Stimulated activated CD8-positive, alpha-beta memory T cell treated with anti-CD3 and anti-CD28 coated beads, Interleukin-15, amount 100 ng/mL, for 4 hours (primary cell): Measurements from ENCODE around the gene NTM.

Experiments
- DNase-seq, 2 donors: peaks; one replicate each; pipeline ENCODE4 v3.0.0-alpha.2; 2020; ENCODE audit warnings: low read depth in 2 of 2

Gene NTM

DNA sequence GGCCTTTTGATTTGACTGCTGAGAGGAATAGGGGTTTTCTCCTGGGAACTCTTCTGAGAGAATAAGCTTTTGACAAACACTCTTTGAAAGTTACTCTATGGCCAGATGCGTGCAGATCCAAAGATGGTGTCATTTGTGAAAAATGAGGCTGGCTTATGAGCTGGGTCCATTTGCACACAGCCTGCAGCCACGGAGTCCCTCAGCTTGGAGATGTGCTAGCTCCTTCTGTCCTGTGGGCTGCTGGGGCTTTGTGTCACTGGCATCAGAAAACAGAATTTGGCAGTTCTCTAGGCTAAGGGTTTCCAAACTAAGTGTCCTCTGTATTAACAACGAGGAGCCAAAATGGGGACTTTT lies 702.4 kb downstream of the NTM start:
- no peak for DNase-seq

DNA sequence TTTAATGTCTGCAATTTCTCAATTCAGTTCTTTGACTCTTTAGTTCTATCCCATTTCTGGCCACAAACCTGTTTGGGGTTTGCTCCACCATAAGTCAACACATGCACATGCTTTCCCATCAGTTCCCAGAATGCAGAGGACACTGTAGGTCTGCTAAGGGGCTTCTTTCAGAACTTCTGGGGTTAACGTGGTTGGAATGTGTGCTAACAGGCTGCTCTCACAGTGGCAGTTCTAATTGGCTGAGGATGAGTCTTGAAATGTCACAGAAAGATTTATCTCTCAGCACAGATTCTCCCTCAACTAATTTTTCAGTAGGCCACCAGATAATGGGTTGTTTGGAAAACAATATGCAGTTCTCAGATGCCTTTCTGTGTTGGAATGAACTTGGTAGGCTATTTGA lies 703.4 kb downstream of the NTM start:
- no peak for DNase-seq

DNA sequence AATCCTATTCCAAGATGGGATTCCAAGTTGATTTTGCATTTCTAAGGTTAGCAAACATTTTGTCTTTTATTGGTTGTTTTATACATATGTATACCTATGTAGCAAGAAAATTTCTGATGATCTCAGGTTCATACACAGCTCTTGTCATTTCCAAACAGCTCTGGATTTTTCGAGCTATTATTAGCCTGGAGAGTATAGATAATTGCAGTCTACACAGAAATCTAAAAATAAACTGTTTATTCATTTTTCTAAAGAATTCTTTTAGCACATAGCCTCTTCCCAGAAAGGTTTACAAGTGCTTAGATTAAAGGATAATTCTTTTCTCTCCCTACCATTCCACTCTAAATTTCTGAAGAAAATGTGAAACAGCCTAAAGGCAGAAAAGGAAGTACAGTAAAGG lies 705.0 kb downstream of the NTM start:
- no peak for DNase-seq

DNA sequence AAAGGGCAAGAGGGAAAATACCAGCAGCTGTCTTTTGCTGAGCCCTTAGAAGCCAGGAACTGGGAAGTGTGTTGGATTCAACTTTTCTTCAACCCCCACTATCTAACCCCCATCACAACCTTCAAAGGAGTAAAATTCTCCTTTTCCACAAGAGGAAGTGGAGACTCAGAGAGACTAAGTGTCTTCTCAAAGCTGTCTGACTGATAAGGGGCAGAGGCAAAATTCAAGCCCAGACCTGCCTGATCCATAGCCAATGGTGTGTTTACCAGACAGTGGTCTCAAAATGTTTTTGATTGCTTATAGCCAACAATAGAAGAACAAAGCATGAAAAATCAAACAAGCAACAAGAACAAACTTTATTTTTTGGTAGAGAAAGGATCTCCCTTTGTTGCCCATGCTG lies 707.0 kb downstream of the NTM start:
- DNase-seq: no peak

DNA sequence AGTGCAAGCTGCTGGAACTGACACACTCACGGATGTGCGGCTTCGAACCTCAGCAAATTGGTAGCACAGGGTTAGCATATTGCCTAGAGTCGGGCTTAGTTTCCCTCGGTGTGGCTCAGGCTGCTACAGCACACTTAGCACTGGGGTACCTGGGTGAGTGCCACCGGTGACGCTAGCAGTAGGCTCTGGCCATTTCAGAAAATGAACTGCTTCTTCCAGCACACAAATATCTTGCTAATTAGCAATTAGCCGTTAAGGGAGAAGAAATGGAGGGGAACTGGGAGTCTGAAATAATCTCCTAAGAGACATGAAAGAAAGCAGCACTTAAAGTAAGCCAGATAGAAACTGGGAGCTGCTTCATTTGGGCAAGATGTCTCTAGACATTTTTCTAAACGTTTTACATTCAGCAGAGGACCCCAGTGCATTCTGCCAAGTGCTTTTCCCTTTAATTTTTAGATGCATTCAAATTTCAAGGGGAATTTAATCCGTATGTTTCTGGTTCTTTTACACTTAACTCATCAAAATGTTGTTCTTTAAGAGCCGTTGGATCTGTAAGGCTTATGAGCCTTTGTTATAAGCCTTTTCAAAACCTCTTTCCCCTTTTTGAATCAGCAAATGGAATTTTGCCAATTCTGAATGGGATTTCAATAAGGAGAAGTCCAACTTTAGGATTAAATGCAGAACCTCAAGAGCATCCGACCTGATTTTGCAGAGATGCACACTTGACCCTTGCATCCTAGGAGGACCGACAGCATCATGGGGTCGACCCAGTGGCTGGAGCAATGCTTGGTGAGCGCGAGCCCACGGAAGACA lies 708.1 kb downstream of the NTM start:
- DNase-seq: no peak

DNA sequence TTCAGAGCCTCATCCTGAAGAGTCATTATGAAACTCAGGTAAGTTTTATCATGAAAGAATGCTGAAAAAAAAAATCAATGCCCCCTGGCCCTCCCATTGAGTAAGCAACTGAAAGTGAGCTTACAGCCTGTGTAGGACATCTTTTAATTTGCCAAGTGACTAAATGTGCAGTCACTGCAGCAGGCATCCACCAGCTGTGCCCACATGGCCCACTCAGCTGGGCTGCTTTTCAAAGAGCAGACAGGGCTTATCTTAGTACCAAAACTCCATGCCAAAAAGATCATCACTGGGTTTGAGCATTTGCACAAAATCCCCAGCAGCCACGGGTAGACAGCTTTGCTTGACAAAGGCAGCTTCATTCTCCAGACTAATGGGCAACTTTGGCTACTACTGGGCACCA lies 709.7 kb downstream of the NTM start:
- DNase-seq: no peak

DNA sequence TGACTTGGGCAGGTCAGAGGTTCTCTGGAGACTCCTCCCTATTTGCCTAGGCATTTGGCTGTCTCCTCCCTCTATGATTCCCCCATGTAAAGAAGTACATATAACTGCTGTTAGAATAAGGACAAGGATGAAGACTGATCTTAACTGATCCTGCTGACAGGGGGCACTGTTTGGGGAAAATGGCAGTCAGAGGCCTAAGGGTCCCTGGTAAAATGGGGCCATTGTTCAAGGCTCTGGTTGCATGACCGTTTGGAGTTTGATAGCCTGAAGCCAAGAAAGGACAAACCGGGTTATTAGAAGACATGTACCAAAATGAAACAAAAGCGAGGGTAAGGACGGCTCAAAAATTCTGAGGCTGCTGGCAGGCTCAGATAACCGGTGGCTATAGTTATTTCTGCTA lies 712.2 kb downstream of the NTM start:
- no peak for DNase-seq

DNA sequence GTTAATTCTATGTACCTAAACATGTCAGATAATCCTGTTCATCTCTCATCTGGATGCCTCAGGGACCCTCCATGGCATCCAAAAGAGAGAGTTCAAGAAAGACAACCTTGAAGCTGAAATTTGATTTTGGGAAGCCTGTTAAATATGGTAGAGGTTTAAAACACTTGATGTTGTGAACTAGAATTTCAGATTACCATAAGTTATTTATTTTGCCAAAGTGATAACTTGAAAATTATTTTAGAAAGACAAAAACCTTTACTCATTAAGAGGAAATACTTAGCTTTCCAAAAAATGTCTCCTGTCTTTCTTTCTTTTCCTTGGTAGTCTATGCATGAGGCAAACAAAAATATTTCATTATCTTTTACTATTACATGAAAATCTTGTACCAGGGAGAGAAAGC lies 714.0 kb downstream of the NTM start:
- DNase-seq: no peak

DNA sequence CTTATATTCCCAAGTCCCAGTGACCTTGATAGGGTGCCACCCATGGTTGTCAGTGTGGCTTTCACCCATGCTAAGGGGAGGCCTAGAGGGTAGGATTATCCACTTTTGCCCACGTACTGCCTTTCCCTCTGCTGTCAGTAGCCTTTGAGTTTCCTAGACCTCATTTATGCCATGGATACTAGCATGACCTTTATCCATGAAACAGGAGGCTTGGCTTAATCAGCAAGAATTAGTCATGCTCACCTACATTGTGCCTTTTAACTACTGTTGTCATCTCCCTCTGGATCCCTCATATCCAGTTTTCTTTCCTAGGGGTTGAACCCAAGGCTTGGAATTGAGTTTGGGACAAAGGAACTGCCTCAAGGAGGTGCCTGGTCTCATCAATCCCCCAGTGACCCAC lies 716.7 kb downstream of the NTM start:
- DNase-seq: no peak

DNA sequence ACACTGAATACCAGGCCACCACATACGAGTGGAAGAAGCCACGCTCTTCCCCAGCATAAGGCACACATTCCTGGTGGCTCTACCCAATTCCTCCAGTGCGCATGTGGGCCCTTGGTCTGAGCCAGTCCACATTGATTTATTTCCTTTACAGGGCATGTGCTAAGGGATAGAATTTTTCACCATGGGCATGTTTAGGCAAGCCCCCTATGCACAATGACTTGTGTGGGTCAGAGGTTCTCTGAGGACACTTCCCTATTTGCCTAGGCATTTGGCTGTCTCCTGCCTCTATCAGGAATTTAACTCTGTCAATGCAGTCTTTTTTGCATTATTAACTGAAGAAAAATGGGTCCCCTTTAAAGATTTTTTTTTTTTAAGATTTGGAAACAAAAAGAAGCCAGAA lies 718.1 kb downstream of the NTM start:
- no peak for DNase-seq

DNA sequence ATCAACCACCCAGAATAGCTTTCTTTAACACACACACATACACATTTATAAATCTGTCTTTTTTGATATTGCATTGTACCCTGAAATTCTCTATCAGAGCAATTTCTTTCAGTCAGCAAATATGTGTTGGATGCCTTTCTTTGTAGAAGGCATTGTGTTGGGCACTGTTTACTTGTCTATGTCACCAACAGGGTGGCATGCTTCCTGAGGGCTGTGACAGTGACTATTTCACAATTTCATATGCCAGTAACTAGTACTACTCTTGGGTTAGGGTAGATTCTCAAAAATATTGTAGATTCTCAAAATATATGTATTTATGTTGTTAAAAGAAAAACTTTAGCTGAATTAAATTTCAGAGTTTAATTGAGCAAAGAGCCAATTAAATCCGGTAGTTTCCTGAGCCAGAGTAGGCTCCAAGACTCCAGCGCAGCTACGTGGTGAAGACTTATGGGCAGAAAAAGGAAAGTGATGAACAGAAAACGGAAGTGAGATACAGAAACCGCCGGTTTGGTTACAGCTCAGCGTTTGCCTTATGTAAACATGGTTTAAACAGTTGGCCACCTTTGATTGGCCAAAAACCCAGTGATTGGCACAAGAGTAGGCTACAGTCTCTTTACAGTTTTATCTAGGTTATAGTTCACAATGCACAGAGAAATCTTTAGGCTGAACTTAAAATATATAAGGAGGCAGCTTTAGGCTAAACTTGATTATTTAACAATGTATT lies 723.3 kb downstream of the NTM start:
- no peak for DNase-seq

DNA sequence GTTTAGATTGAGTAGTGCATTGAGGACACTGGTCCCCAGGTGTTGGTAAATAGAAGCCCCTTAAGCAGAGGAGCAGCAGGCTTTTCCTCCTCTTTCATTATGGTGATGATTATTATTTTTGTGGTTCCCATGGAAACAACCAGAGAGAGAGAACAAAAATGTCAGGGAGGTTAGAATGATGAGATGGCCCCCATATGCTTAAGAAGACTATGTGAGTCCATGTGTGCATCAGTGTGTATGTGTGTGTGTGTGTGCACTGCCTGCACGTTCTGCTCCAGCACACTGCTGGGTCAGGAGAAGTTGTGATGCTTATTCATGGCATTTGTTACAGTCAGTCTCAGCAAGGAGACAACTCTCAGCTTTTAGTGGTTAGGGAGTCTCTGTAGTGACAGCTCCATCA lies 724.2 kb downstream of the NTM start:
- no peak for DNase-seq

DNA sequence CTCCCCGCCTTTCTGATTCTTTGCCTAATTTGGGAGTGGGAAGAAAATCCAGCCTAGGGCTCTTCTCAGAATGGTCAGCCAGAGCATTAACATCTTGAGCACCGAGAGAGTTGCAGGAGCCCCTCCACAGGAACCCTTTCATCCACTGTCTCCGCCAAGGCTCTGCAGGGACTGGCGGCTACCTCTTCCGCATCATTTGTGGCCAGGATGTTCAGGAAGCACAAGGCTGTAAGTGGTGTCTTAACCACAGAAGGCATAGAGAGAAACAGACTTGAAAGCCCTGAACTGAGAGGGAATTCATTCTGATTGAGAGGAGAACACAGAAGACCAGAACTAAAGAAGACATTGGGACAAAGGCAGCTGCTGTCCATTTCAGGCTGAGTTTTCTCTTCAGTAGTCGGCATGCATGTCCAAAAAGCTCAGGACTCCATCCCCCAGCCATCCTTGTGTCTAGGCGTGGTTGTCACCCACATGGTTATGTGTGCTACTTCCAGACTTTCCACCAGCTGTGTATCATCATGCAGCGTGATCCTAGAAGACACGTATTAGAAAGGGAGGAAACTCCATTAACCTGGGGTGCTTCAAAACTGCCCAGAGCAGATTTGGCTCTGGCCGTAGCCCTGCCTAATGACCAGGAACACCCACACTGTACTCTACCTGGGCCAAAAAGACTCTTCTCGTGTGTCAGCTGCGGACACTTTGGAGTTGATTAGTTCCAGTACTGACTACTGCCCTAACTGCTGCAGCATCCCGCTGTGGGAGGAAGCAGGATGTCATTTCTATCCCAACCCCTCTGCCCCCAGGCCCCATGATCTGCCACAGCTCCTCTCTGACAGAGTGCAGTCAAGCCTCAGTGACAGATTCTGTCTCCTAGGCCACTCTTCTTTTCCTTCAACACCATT lies 725.1 kb downstream of the NTM start:
- DNase-seq: no peak

DNA sequence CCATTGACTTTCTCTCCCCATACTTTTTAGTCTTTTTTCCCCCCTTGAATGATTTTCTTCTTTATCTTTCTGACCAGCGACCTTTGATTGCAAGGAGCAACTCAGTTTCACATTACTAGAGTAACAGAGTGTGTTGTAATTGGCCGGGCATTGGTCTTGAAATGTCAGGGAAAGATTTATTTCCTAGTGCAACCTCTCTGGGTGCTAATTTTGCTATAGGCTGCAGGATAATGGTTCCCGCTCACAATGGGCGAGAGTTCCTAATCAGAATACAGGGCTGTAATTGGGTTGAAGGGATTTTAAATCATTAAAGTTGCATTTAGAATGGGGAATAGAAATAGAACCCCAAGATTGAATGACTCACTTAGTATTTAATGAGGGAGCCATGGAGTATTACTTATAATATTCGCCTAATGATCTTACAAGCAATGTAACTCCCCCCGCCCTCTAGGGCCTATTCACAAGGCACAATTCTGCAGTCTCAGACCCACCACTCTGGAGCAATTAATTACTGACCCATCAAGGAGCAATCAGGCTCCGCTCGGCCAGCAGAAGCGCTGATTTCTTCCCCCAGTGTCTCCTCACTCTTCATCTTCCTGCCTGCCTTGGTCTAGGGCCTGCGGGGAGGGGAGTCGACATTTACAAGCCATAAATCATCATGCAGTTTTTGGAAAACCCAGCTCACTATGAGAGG lies 725.9 kb downstream of the NTM start:
- DNase-seq: no peak

DNA sequence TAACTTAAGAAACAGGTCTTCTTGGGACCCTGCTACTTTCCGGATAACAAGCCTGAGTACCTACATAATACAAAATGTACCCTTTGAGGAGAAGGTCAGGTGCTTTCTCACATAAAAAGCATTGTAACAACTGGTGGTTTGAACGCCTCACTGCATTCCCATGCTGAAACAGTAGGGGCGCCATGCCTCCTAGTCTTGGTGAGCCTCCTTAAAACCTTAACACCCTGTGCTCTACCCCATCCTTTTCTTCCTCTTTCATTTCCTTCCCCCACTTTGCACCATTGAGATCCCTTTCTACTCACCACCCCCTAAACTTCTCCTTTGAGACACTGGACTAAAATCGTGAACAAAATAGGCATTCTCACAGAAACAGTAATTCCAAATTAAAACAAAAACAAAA lies 729.3 kb downstream of the NTM start:
- no peak for DNase-seq

DNA sequence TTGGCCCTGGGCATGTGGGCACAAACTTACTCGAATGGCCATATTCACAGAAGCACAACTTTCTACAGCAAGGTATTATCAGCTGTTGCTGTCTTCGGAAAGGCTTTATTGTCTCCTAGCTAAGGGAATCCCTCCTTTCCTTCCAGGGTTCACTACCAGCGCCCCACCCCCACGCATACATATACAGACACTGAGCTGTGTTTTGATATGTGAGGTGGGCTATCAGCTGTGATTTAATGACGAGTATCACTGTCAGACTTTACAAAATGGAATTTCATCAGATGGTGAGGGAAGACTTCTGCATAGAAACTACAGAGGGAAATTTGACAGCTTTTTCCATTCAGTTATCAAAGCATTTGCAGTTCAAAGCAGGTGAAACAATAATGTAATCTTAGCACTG lies 730.2 kb downstream of the NTM start:
- DNase-seq: no peak

DNA sequence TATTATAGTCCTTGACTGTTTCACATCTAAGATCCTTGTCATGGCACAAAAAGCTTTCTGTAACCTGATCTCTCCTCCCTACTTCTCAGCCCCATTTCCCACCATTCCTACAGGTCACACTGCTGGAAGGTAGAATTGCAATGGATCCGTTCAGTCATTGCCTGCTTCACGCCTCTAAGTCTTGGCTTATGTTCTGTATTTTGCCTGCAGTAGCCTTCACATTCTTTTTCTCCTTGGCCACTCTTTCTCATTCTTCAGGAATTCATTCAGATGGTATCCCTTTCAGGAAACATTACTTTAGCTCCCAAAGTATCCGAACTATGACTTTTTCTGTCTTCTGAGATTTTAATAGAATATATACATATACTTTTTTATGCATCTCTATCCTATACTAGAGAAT lies 731.5 kb downstream of the NTM start:
- no peak for DNase-seq

DNA sequence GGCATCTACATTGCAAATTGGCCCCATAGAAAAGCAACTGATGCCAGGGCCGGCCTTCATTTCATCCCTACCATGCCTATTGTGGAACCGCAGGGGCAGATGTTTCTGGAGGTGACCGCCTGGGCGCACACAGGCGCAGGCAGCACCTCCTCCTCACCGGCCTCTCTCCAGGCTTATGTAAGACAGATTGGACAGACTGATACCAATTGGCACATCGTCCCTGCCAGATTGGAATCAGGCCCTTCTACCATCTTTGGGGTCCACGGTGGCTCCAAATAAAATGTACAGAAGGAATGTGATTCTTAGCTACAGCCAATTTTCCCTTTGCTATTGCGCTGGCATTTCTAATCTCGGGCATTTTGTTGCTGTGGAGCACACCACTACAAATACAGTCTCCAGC lies 732.6 kb downstream of the NTM start:
- no peak for DNase-seq

DNA sequence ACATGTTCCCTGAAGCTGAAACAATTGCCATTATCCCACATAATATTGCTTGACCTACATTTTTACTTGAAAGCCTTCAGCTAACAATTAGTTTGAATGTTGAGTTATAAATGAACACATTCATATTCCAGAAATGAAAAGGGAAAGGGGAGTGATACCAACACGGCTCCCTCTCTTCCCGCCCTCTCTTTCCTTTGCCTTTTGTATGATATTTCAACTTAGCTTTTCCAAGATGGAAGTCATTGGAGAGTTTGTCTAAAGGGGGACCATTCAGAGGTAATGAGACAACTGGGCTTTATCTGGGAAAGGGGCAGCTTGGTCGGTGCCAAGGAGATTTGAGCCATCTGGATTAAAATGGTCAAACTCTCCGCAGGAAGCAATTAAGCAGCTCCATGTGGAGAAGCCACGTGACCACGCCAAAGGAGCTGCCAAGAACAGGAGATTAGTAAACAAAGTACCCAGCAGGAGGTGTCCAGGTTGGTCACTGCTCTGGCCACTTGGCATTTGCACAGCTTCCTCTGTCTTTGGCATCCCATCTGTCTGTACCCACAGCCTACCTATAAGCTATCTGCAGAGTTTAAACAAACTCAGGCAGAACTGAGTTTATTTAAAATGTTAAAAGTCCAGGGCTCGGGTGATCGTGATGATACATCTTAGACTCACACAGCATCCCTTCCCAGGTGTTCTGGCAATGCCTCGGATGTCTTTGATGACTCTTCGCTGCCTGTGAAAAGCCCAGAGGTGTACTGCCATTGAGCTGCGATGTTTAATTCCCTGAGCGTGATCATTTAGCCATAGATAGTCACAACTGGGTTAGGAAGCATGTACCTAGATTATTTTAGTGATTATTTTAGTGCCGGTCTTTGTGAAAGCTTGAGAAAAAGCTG lies 735.9 kb downstream of the NTM start:
- DNase-seq: no peak

DNA sequence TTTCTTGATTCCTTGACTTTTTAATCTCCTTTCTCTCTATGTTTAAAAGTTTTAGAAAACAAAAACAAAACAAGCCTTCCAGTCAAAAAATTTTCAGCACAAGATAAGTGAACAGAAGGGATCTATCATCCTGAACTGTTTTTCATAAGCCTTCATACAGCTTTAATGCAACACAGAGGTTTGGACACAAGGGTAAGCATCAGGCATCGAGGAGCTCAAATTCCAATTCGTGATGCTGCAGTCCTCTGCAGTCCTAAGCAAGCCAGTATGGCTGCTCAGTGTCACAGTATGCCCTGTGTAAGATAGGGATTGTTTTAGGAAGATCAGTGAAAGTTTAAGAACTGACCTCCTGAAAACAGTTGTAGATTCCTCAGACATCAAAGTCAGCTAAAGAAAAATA lies 740.9 kb downstream of the NTM start:
- DNase-seq: no peak

DNA sequence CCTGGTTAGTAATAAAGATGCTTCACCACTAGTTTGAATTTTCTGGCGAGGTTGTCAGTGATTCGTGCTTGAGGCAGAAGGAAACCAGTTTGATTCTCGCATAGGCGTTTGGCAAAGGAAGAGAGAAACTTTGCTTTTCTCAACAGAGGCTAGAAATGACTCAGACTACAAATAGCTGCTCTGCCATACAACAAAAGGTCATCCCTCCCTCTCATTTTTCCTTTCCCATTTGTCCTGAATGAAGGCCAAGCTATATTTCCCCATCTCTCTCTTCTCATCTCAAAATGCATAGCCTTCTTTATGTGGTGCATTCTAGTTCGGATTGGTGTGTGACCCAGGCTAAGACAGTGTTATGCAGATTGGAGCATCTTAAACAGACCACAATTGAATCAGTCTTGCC lies 741.4 kb downstream of the NTM start:
- no peak for DNase-seq
